GM23338 (cell line): ENCODE results near the gene NIPAL3.

Source experiments
- EZH2 ChIP-seq: fragments of 200-600 bp; sonication (generic); IDR thresholded peaks from one replicate; pipeline ENCODE4 v1.8.0; 2017; ENCODE audit warnings: antibody characterized with exemption, mild to moderate bottlenecking, low read depth; ENCODE audit not compliant: unreplicated experiment
- EZH2phosphoT487 ChIP-seq: fragments of 200-600 bp; sonication (generic); IDR thresholded peaks from one replicate; pipeline ENCODE4 v1.8.1; 2018; ENCODE audit warnings: antibody characterized with exemption; ENCODE audit not compliant: unreplicated experiment
- JUNB ChIP-seq: IDR thresholded peaks from one replicate; pipeline ENCODE4 v1.6.1; 2016; ENCODE audit warnings: antibody characterized with exemption; ENCODE audit not compliant: unreplicated experiment
- POLR2AphosphoS5 ChIP-seq: IDR thresholded peaks from 2 replicates; pipeline ENCODE4 v1.6.1; 2016; ENCODE audit warnings: antibody characterized with exemption, low read depth
- STAT1 ChIP-seq: IDR thresholded peaks from one replicate; pipeline ENCODE4 v1.6.1; 2016; ENCODE audit warnings: antibody characterized with exemption; ENCODE audit not compliant: unreplicated experiment
- ZNF114 ChIP-seq: fragments of 250-450 bp; sonication (Bioruptor Pico); IDR thresholded peaks from 2 replicates; pipeline ENCODE4 v1.5.0; 2020; ENCODE audit warnings: mild to moderate bottlenecking, moderate library complexity
- TF ChIP-seq, protein P1 (sequence below), 2 experiments: fragments of 200-600 bp in 1 of 2; sonication (generic) in 1 of 2; conservative IDR thresholded peaks; 2 replicates each; pipeline versions ENCODE4 v1.5.1 to v1.6.1; 2016 to 2017; ENCODE audit warnings: antibody characterized with exemption in 2 of 2, low read depth in 2 of 2, mild to moderate bottlenecking in 2 of 2, moderate library complexity in 1 of 2
- TF ChIP-seq, protein P2 (sequence below): IDR thresholded peaks from one replicate; pipeline ENCODE4 v1.6.1; 2018; ENCODE audit warnings: antibody characterized with exemption; ENCODE audit not compliant: unreplicated experiment
- TF ChIP-seq, protein P3 (sequence below): IDR thresholded peaks from 2 replicates; pipeline ENCODE4 v1.6.1; 2016; ENCODE audit warnings: antibody characterized with exemption
- TF ChIP-seq, protein P4 (sequence below): fragments of 250-450 bp; sonication (Bioruptor Pico); IDR thresholded peaks from 2 replicates; pipeline ENCODE4 v1.5.0; 2020; ENCODE audit warnings: mild to moderate bottlenecking, moderate library complexity

DNA sequence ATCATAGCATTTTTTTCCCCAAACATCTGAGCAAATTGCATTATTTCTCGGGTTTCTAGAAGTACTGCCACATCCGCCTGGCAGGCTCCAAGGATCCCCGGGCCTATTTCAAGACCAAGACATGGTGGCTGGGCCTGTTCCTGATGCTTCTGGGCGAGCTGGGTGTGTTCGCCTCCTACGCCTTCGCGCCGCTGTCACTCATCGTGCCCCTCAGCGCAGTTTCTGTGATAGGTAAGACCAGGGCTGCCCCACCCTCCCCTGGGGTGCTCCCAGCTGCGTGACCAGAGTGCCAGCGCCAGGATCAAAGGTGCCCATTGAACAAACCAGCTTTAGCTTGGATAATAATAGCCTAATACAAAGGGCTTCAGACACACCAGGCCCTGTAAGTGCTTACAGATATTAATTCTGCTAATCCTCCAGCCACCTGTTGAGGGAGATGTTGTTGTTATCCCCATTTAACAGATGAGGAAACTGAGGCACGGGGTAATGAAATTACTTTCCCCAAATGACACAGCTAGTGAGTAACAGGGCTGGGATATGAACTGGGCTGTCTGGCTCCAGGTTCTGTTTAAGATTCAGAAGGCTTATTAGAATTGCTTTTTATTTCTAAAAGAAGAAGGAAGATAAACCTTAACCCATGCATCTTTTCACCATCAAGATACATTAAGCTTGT, 26.5 kb downstream of the NIPAL3 start:
- TF ChIP-seq, protein P1, sequence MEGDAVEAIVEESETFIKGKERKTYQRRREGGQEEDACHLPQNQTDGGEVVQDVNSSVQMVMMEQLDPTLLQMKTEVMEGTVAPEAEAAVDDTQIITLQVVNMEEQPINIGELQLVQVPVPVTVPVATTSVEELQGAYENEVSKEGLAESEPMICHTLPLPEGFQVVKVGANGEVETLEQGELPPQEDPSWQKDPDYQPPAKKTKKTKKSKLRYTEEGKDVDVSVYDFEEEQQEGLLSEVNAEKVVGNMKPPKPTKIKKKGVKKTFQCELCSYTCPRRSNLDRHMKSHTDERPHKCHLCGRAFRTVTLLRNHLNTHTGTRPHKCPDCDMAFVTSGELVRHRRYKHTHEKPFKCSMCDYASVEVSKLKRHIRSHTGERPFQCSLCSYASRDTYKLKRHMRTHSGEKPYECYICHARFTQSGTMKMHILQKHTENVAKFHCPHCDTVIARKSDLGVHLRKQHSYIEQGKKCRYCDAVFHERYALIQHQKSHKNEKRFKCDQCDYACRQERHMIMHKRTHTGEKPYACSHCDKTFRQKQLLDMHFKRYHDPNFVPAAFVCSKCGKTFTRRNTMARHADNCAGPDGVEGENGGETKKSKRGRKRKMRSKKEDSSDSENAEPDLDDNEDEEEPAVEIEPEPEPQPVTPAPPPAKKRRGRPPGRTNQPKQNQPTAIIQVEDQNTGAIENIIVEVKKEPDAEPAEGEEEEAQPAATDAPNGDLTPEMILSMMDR (conservative IDR thresholded peaks at IDR 0.05; ENCODE audit: low read depth in 2 of 2) = no peak
- TF ChIP-seq EZH2 (no peak), POLR2AphosphoS5 (no peak), JUNB (no peak), EZH2phosphoT487 (no peak), STAT1 (no peak), ZNF114 (CRISPR knock-in tag) (no peak)
- TF ChIP-seq, protein P2, sequence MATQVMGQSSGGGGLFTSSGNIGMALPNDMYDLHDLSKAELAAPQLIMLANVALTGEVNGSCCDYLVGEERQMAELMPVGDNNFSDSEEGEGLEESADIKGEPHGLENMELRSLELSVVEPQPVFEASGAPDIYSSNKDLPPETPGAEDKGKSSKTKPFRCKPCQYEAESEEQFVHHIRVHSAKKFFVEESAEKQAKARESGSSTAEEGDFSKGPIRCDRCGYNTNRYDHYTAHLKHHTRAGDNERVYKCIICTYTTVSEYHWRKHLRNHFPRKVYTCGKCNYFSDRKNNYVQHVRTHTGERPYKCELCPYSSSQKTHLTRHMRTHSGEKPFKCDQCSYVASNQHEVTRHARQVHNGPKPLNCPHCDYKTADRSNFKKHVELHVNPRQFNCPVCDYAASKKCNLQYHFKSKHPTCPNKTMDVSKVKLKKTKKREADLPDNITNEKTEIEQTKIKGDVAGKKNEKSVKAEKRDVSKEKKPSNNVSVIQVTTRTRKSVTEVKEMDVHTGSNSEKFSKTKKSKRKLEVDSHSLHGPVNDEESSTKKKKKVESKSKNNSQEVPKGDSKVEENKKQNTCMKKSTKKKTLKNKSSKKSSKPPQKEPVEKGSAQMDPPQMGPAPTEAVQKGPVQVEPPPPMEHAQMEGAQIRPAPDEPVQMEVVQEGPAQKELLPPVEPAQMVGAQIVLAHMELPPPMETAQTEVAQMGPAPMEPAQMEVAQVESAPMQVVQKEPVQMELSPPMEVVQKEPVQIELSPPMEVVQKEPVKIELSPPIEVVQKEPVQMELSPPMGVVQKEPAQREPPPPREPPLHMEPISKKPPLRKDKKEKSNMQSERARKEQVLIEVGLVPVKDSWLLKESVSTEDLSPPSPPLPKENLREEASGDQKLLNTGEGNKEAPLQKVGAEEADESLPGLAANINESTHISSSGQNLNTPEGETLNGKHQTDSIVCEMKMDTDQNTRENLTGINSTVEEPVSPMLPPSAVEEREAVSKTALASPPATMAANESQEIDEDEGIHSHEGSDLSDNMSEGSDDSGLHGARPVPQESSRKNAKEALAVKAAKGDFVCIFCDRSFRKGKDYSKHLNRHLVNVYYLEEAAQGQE = no peak
- TF ChIP-seq, protein P3, sequence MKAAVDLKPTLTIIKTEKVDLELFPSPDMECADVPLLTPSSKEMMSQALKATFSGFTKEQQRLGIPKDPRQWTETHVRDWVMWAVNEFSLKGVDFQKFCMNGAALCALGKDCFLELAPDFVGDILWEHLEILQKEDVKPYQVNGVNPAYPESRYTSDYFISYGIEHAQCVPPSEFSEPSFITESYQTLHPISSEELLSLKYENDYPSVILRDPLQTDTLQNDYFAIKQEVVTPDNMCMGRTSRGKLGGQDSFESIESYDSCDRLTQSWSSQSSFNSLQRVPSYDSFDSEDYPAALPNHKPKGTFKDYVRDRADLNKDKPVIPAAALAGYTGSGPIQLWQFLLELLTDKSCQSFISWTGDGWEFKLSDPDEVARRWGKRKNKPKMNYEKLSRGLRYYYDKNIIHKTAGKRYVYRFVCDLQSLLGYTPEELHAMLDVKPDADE = no peak
- TF ChIP-seq, protein P4, sequence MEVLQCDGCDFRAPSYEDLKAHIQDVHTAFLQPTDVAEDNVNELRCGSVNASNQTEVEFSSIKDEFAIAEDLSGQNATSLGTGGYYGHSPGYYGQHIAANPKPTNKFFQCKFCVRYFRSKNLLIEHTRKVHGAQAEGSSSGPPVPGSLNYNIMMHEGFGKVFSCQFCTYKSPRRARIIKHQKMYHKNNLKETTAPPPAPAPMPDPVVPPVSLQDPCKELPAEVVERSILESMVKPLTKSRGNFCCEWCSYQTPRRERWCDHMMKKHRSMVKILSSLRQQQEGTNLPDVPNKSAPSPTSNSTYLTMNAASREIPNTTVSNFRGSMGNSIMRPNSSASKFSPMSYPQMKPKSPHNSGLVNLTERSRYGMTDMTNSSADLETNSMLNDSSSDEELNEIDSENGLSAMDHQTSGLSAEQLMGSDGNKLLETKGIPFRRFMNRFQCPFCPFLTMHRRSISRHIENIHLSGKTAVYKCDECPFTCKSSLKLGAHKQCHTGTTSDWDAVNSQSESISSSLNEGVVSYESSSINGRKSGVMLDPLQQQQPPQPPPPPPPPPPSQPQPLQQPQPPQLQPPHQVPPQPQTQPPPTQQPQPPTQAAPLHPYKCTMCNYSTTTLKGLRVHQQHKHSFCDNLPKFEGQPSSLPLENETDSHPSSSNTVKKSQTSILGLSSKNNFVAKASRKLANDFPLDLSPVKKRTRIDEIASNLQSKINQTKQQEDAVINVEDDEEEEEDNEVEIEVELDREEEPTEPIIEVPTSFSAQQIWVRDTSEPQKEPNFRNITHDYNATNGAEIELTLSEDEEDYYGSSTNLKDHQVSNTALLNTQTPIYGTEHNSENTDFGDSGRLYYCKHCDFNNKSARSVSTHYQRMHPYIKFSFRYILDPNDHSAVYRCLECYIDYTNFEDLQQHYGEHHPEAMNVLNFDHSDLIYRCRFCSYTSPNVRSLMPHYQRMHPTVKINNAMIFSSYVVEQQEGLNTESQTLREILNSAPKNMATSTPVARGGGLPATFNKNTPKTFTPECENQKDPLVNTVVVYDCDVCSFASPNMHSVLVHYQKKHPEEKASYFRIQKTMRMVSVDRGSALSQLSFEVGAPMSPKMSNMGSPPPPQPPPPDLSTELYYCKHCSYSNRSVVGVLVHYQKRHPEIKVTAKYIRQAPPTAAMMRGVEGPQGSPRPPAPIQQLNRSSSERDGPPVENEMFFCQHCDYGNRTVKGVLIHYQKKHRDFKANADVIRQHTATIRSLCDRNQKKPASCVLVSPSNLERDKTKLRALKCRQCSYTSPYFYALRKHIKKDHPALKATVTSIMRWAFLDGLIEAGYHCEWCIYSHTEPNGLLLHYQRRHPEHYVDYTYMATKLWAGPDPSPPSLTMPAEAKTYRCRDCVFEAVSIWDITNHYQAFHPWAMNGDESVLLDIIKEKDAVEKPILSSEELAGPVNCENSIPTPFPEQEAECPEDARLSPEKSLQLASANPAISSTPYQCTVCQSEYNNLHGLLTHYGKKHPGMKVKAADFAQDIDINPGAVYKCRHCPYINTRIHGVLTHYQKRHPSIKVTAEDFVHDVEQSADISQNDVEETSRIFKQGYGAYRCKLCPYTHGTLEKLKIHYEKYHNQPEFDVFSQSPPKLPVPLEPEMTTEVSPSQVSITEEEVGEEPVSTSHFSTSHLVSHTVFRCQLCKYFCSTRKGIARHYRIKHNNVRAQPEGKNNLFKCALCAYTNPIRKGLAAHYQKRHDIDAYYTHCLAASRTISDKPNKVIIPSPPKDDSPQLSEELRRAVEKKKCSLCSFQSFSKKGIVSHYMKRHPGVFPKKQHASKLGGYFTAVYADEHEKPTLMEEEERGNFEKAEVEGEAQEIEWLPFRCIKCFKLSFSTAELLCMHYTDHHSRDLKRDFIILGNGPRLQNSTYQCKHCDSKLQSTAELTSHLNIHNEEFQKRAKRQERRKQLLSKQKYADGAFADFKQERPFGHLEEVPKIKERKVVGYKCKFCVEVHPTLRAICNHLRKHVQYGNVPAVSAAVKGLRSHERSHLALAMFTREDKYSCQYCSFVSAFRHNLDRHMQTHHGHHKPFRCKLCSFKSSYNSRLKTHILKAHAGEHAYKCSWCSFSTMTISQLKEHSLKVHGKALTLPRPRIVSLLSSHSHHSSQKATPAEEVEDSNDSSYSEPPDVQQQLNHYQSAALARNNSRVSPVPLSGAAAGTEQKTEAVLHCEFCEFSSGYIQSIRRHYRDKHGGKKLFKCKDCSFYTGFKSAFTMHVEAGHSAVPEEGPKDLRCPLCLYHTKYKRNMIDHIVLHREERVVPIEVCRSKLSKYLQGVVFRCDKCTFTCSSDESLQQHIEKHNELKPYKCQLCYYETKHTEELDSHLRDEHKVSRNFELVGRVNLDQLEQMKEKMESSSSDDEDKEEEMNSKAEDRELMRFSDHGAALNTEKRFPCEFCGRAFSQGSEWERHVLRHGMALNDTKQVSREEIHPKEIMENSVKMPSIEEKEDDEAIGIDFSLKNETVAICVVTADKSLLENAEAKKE (CRISPR knock-in tag) = no peak
